CD4-positive, alpha-beta T cell (primary cell): ENCODE results near the gene SHOX. TPM values are rescaled to one million over a fixed set of nuclear protein-coding genes. Genes with fewer than 3 reads are reported as not detected.

Experiments used
- ATAC-seq: fragments of 200-7000 bp; cut with Tn5 transposase; one replicate; pipeline ENCODE4 v1.10.0; 2022; ENCODE audit warnings: mild to moderate bottlenecking; ENCODE audit not compliant: poor library complexity
- CTCF ChIA-PET: fragments of 350-600 bp; sonication (Branson Sonifier 250); formaldehyde crosslinking; loops from one replicate; lab custom pipeline; 2021; ENCODE audit warnings: antibody characterized with exemption, inconsistent platforms; lab: Charles Lee
- POLR2A ChIA-PET: fragments of 350-600 bp; sonication (Branson Sonifier 250); formaldehyde crosslinking; loops from one replicate; lab custom pipeline; 2021; ENCODE audit warnings: antibody characterized with exemption, inconsistent platforms; lab: Charles Lee
- DNase-seq, 14 experiments: peaks; one replicate each; pipeline ENCODE4 v3.0.0-alpha.2; 2013 to 2020; ENCODE audit warnings: mixed read lengths in 2 of 14
- H3K27ac ChIP-seq, 2 donors: one replicate each; pipeline versions ENCODE4 v1.5.1 to v1.7.0; 2013; ENCODE audit warnings: low read length in 2 of 2, low read depth in 1 of 2, mild to moderate bottlenecking in 1 of 2
- H3K27me3 ChIP-seq, 2 experiments: 1 replicate in 1 of 2; 2 replicates in 1 of 2; pipeline versions ENCODE4 v1.6.1 to v1.7.0; 2013; ENCODE audit warnings: low read length in 2 of 2, control low read depth in 1 of 2, mild to moderate bottlenecking in 1 of 2, moderate library complexity in 1 of 2; ENCODE audit not compliant: insufficient read depth in 2 of 2, control insufficient read depth in 1 of 2
- H3K36me3 ChIP-seq: one replicate; pipeline ENCODE4 v1.6.1; 2013; ENCODE audit warnings: low read length, control low read depth; ENCODE audit not compliant: insufficient read depth
- H3K4me1 ChIP-seq: one replicate; pipeline ENCODE4 v1.6.1; 2013; ENCODE audit warnings: low read length, control low read depth; ENCODE audit not compliant: insufficient read depth
- H3K4me3 ChIP-seq: one replicate; pipeline ENCODE4 v1.5.1; 2013; ENCODE audit warnings: mild to moderate bottlenecking, low read length, moderate library complexity
- H3K9me3 ChIP-seq, 2 experiments: 1 replicate in 1 of 2; 2 replicates in 1 of 2; pipeline versions ENCODE4 v1.6.1 to v1.7.0; 2013; ENCODE audit warnings: low read length in 2 of 2, mild to moderate bottlenecking in 2 of 2, control low read depth in 1 of 2, moderate library complexity in 1 of 2; ENCODE audit not compliant: control insufficient read depth in 1 of 2, insufficient read depth in 1 of 2
- H3K27ac Mint-ChIP-seq: one replicate; pipeline ENCODE4 v1.8.0; 2020; ENCODE audit warnings: mixed read lengths
- H3K27me3 Mint-ChIP-seq: one replicate; pipeline ENCODE4 v1.8.0; 2021; ENCODE audit warnings: mixed read lengths
- H3K36me3 Mint-ChIP-seq: one replicate; pipeline ENCODE4 v1.8.0; 2021; ENCODE audit warnings: low read depth, mixed read lengths
- H3K4me1 Mint-ChIP-seq: one replicate; pipeline ENCODE4 v1.8.0; 2021; ENCODE audit warnings: low read depth, mixed read lengths
- H3K4me3 Mint-ChIP-seq: one replicate; pipeline ENCODE4 v1.8.0; 2020; ENCODE audit warnings: mild to moderate bottlenecking, mixed read lengths
- H3K9me3 Mint-ChIP-seq: one replicate; pipeline ENCODE4 v1.8.0; 2020; ENCODE audit warnings: mixed read lengths
- intact Hi-C, 2 experiments: fragments of 100-400 bp; cut with DNase I in 1 of 2; cut with micrococcal nuclease in 1 of 2; formaldehyde crosslinking; loops; one replicate each; pipeline versions ENCODE4 v1.15.1 to v1.9.0; 2023 to 2025; cut with DNase I, micrococcal nuclease
- total RNA-seq, 174 experiments: library from RNA in 2 of 174; stranded (reverse) in 2 of 174; gene quantifications; one replicate each; pipeline ENCODE4 v1.2.3 and lab custom pipeline; 2021 to 2026
- TF ChIP-seq, protein P1 (sequence below): fragments of 200-600 bp; IDR thresholded peaks from one replicate; pipeline ENCODE4 v1.8.0; 2022; ENCODE audit warnings: antibody characterized with exemption, mild to moderate bottlenecking

The SHOX gene
- total RNA-seq, 2 experiments from 2014 or later, result not detected

DNA sequence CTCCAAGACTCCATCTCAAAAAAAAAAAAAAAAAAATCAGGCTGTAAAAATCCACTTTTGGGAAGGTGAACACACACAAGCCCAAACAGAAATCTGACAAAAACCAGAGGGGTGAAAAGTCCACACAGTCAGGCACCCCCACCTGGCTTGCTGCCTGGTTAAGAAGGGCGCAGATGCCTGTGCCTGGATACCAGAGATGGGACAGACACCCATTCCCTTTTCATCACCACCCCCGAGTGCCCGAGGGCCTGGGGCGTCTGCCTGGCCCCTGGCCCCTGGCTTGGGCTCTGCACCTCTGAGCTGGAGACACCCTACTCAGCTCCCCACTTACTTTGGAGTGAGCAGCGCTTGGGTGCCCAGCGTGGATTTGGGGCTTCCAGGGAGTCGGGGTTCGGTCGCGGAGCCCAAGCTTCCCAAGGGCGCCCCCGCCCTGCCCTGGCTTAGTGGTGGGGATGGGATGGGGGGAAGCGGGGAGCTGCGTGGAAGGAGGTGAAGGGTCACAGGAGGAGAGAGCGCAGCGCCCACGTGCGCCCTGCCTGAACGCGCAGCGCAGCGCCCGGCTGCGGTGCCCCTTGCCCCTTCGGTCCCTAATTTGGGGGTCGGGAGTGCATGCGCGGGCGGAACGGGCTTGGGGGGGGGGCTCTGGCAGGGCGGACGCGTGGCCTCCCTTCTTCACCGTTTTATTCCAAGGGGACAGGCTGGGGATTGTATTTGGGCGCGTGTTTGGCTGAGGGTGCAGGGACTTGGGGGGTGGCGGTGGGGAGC is 11.3 kb downstream of the SHOX start:
- Mint-ChIP-seq H3K27me3 (peaks cover 50% of the 10 kb centered on the region), H3K9me3 (no peaks in the 10 kb centered on the region), H3K4me1 (peaks cover 8% of the 10 kb centered on the region), H3K27ac (no peak overlapping the region), H3K36me3 (no peaks in the 10 kb centered on the region), H3K4me3 (no peak overlapping the region)
- H3K4me1 ChIP-seq, result no peaks in the 10 kb centered on the region
- H3K27me3 ChIP-seq, result peaks cover 23 to 45% of the 10 kb centered on the region in 2 experiments
- H3K9me3 ChIP-seq, result peaks cover 0 to 27% of the 10 kb centered on the region in 2 experiments
- no peak for ATAC-seq
- no peak overlapping the region for H3K27ac ChIP-seq
- no peak overlapping the region for H3K4me3 ChIP-seq
- intact Hi-C loops, result no loop called here
- peak in 1 of 14 experiments; percentile 16 for DNase-seq
- POLR2A ChIA-PET, result no interaction called here
- CTCF ChIA-PET, result no interaction called here
- TF ChIP-seq, protein P1, sequence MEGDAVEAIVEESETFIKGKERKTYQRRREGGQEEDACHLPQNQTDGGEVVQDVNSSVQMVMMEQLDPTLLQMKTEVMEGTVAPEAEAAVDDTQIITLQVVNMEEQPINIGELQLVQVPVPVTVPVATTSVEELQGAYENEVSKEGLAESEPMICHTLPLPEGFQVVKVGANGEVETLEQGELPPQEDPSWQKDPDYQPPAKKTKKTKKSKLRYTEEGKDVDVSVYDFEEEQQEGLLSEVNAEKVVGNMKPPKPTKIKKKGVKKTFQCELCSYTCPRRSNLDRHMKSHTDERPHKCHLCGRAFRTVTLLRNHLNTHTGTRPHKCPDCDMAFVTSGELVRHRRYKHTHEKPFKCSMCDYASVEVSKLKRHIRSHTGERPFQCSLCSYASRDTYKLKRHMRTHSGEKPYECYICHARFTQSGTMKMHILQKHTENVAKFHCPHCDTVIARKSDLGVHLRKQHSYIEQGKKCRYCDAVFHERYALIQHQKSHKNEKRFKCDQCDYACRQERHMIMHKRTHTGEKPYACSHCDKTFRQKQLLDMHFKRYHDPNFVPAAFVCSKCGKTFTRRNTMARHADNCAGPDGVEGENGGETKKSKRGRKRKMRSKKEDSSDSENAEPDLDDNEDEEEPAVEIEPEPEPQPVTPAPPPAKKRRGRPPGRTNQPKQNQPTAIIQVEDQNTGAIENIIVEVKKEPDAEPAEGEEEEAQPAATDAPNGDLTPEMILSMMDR, result no peak
- no peaks in the 10 kb centered on the region for H3K36me3 ChIP-seq

DNA sequence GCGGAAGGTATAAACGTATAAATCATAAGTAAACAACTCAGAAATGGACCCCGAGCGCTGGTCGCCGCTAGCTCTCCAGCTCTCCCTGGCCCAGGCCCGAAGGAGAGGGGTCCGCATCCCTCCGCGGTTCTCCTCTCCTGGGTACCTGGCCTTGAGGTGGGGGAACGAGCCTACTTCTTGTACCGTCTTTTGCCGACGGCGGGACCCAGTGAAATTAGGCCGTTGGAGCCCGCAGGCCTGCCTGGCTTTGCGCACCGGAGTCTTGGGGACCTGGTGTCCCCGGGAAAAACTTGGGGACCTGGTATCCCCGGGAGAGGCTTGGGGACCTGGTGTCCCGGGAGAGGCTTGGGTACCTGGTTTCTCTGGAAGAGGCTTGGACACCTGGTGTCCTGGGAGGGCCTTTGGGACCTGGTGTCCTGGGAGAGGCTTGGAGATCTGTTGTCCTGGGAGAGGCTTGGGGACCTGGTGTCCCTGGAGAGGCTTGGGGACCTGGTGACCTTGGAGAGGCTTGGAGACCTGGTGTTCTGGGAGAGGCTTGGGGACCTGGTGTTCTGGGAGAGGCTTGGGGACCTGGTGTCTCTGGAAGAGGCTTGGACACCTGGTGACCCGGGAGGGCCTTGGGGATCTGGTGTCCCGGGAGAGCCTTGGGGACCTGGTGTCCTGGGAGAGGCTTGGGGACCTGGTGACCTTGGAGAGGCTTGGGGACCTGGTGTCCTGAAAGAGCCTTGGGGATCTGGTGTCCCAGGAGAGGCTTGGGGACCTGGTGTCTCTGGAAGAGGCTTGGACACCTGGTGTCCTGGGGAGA is 12.0 kb downstream of the SHOX start:
- Mint-ChIP-seq H3K4me1 (peaks cover 4% of the 10 kb centered on the region), H3K27ac (no peak overlapping the region), H3K4me3 (no peak overlapping the region), H3K27me3 (peaks cover 43% of the 10 kb centered on the region), H3K9me3 (no peaks in the 10 kb centered on the region), H3K36me3 (no peaks in the 10 kb centered on the region)
- H3K27ac ChIP-seq, result no peak overlapping the region
- no peaks in the 10 kb centered on the region for H3K4me1 ChIP-seq
- peaks cover 15 to 37% of the 10 kb centered on the region in 2 experiments for H3K27me3 ChIP-seq
- no peaks in the 10 kb centered on the region for H3K36me3 ChIP-seq
- DNase-seq, result peak in 1 of 14 experiments; percentile 23
- no peak for ATAC-seq
- intact Hi-C loops, result no loop called here
- CTCF ChIA-PET, result no interaction called here
- no peak overlapping the region for H3K4me3 ChIP-seq
- H3K9me3 ChIP-seq, result peaks cover 0 to 27% of the 10 kb centered on the region in 2 experiments
- POLR2A ChIA-PET, result no interaction called here
- TF ChIP-seq, protein P1, result no peak

DNA sequence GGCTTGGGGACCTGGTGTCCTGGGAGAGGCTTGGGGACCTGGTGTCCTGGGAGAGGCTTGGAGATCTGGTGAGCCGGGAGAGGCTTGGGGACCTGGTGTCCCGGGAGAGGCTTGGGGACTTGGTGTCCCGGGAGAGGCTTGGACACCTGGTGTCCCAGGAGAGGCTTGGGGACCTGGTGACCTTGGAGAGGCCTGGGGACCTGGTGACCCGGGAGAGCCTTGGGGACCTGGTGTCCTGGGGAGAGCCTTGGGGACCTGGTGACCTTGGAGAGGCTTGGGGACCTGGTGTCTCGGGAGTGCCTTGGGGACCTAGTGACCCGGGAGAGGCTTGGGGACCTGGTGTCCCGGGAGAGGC is 12.6 kb downstream of the SHOX start:
- TF ChIP-seq, protein P1, result no peak
- Mint-ChIP-seq H3K4me3 (no peak overlapping the region), H3K27ac (no peak overlapping the region), H3K9me3 (no peaks in the 10 kb centered on the region), H3K27me3 (peaks cover 37% of the 10 kb centered on the region), H3K4me1 (no peaks in the 10 kb centered on the region), H3K36me3 (no peaks in the 10 kb centered on the region)
- no peak for ATAC-seq
- Histone ChIP-seq H3K36me3 (no peaks in the 10 kb centered on the region), H3K27me3 (peaks cover 10 to 31% of the 10 kb centered on the region in 2 experiments), H3K27ac (no peak overlapping the region), H3K4me1 (no peaks in the 10 kb centered on the region), H3K9me3 (peaks cover 0 to 27% of the 10 kb centered on the region in 2 experiments), H3K4me3 (no peak overlapping the region)
- ChIA-PET POLR2A (no interaction called here), CTCF (no interaction called here)
- intact Hi-C loops, result no loop called here
- DNase-seq, result no peak
